ENCODE results near the gene GFRA1. TPM values are rescaled to one million over a fixed set of nuclear protein-coding genes. Genes with fewer than 3 reads are reported as not detected.
A peak's percentile ranks its signal among the peaks of the same experiment; 100 is the strongest.

GFRA1 gene
- total and polyA plus RNA-seq, 8 donors: 1.9 to 3.5 (median 2.8) TPM

GRCh38 chr10:116211682-116212081 is 61.3 kb downstream of the GFRA1 start:
- Histone ChIP-seq H3K36me3 (no peaks in the 10 kb centered on the region), H3K27me3 (no peaks in the 10 kb centered on the region), H3K4me3 (no peak overlapping the region), H3K27ac (no peak overlapping the region), H3K9me3 (no peaks in the 10 kb centered on the region), H3K4me1 (no peaks in the 10 kb centered on the region)
- ATAC-seq (peak; percentile 68), DNase-seq (no peak)
- intact Hi-C loops (cut with DNase I): no loop called here
- no peak for TF ChIP-seq CTCF (IDR thresholded peaks at IDR 0.05)

GRCh38 chr10:116210588-116211346 is 62.2 kb downstream of the GFRA1 start:
- H3K4me1 ChIP-seq: no peaks in the 10 kb centered on the region
- TF ChIP-seq CTCF (IDR thresholded peaks at IDR 0.05): no peak
- H3K36me3 ChIP-seq: no peaks in the 10 kb centered on the region
- no peak for DNase-seq
- intact Hi-C loops (cut with DNase I): no loop called here
- ATAC-seq: no peak
- H3K27ac ChIP-seq: no peak overlapping the region
- H3K4me3 ChIP-seq: no peak overlapping the region
- no peaks in the 10 kb centered on the region for H3K27me3 ChIP-seq
- H3K9me3 ChIP-seq: no peaks in the 10 kb centered on the region

- intact Hi-C loops (cut with DNase I): no loop called here
Observed at GRCh38 chr10:116209781-116210180, 63.2 kb downstream of the GFRA1 start.

GRCh38 chr10:116208956-116209567 is 63.9 kb downstream of the GFRA1 start:
- no peak for ATAC-seq
- H3K9me3 ChIP-seq: no peaks in the 10 kb centered on the region
- no peak for TF ChIP-seq CTCF (IDR thresholded peaks at IDR 0.05)
- intact Hi-C loops (cut with DNase I): no loop called here
- H3K4me1 ChIP-seq: no peaks in the 10 kb centered on the region
- no peaks in the 10 kb centered on the region for H3K36me3 ChIP-seq
- DNase-seq: no peak
- no peak overlapping the region for H3K4me3 ChIP-seq
- H3K27me3 ChIP-seq: no peaks in the 10 kb centered on the region
- H3K27ac ChIP-seq: no peak overlapping the region

More at GRCh38 chr10:116209781-116210180, 63.2 kb downstream of the GFRA1 start:
- Histone ChIP-seq H3K9me3 (no peaks in the 10 kb centered on the region), H3K27me3 (no peaks in the 10 kb centered on the region), H3K27ac (no peak overlapping the region), H3K4me1 (no peaks in the 10 kb centered on the region), H3K4me3 (no peak overlapping the region), H3K36me3 (no peaks in the 10 kb centered on the region)
- no peak for TF ChIP-seq CTCF (IDR thresholded peaks at IDR 0.05)
- no peak for ATAC-seq
- no peak for DNase-seq

- ATAC-seq: no peak
- Histone ChIP-seq H3K27ac (no peak overlapping the region), H3K27me3 (no peaks in the 10 kb centered on the region), H3K9me3 (no peaks in the 10 kb centered on the region), H3K4me3 (no peak overlapping the region), H3K36me3 (no peaks in the 10 kb centered on the region), H3K4me1 (no peaks in the 10 kb centered on the region)
- TF ChIP-seq CTCF (IDR thresholded peaks at IDR 0.05): no peak
- intact Hi-C loops (cut with DNase I): no loop called here
- no peak for DNase-seq
Observed at GRCh38 chr10:116207690-116208089, 65.3 kb downstream of the GFRA1 start.

Data from left lung (tissue), 10 donors.